ENCODE measurements around the gene SKP2.

Gene SKP2

GRCh38 chr5:36202521-36202961, 50.6 kb downstream of the SKP2 start:
- no peak for DNase-seq

- DNase-seq = no peak
Observed at GRCh38 chr5:36205329-36205728, 53.4 kb downstream of the SKP2 start.

GRCh38 chr5:36206913-36207312, 55.0 kb downstream of the SKP2 start:
- DNase-seq = no peak

- no peak for DNase-seq
Observed at GRCh38 chr5:36208786-36209185, 56.9 kb downstream of the SKP2 start.

- DNase-seq = no peak
Observed at GRCh38 chr5:36209664-36210063, 57.8 kb downstream of the SKP2 start.

- no peak for DNase-seq
Observed at GRCh38 chr5:36214436-36214835, 62.5 kb downstream of the SKP2 start.

GRCh38 chr5:36215910-36216309, 64.0 kb downstream of the SKP2 start:
- DNase-seq = no peak

- DNase-seq = no peak
Observed at GRCh38 chr5:36217567-36217966, 65.7 kb downstream of the SKP2 start.

GRCh38 chr5:36217988-36218387, 66.1 kb downstream of the SKP2 start:
- DNase-seq = no peak

GRCh38 chr5:36222620-36223019, 70.7 kb downstream of the SKP2 start:
- no peak for DNase-seq

GRCh38 chr5:36227046-36227445, 75.1 kb downstream of the SKP2 start:
- no peak for DNase-seq

GRCh38 chr5:36228505-36228904, 76.6 kb downstream of the SKP2 start:
- DNase-seq = no peak

GRCh38 chr5:36230151-36230790, 78.4 kb downstream of the SKP2 start:
- no peak for DNase-seq

GRCh38 chr5:36232533-36232932, 80.6 kb downstream of the SKP2 start:
- DNase-seq = no peak
